Transverse colon (tissue), 4 donors: Measurements from ENCODE around the gene ARHGAP32. TPM values are rescaled to one million over a fixed set of nuclear protein-coding genes. Genes with fewer than 3 reads are reported as not detected.

ENCODE experiments used
- DNase-seq: peaks from one replicate; pipeline ENCODE4 v3.0.0-alpha.2; 2019
- H3K27ac ChIP-seq, 4 donors: fragments of 200-600 bp; sonication (generic); 2 replicates each; pipeline ENCODE4 v1.5.1; 2016 to 2018; ENCODE audit warnings: inconsistent platforms in 4 of 4
- H3K27me3 ChIP-seq: fragments of 200-600 bp; sonication (generic); 2 replicates; pipeline ENCODE4 v1.5.1; 2017; ENCODE audit warnings: inconsistent platforms
- H3K36me3 ChIP-seq, 4 donors: fragments of 200-600 bp; sonication (generic); 2 replicates each; pipeline ENCODE4 v1.5.1; 2017 to 2019; ENCODE audit warnings: inconsistent platforms in 4 of 4
- H3K4me1 ChIP-seq, 4 donors: fragments of 200-600 bp; sonication (generic); 2 replicates each; pipeline ENCODE4 v1.5.1; 2017 to 2020; ENCODE audit warnings: inconsistent platforms in 4 of 4
- H3K4me3 ChIP-seq, 4 donors: fragments of 200-600 bp; sonication (generic); 1 replicate in 1 of 4; 2 replicates in 3 of 4; pipeline versions ENCODE4 v1.5.1 to v1.6.1; 2017 to 2019; ENCODE audit warnings: inconsistent platforms in 4 of 4
- H3K9me3 ChIP-seq, 2 donors: fragments of 200-600 bp; sonication (generic); 2 replicates each; pipeline ENCODE4 v1.5.1; 2017 to 2019; ENCODE audit warnings: inconsistent platforms in 2 of 2
- EP300 ChIP-seq: sonication (generic); formaldehyde crosslinking; IDR thresholded peaks from one replicate; pipeline ENCODE4 v1.6.1; 2017; ENCODE audit warnings: antibody characterized with exemption, low read depth
- POLR2A ChIP-seq: fragments of 450-650 bp; IDR thresholded peaks from one replicate; pipeline ENCODE4 v1.6.1; 2016; ENCODE audit warnings: antibody characterized with exemption, mild to moderate bottlenecking, moderate library complexity
- POLR2AphosphoS5 ChIP-seq, 3 donors: sonication (generic); formaldehyde crosslinking; IDR thresholded peaks; one replicate each; pipeline ENCODE4 v1.6.1; 2016; ENCODE audit warnings: antibody characterized with exemption in 3 of 3
- WGBS, 2 donors: methylation state at CpG; one replicate each; pipeline ENCODE4 v1.1.5; 2018; ENCODE audit warnings: low coverage in 1 of 2; 5-methylcytosine and 5-hydroxymethylcytosine counted together
- in situ Hi-C, 4 donors: fragments of 200-750 bp; cut with MboI; loops; one replicate each; pipeline versions ENCODE4 v1.15.0 to v1.15.1; 2017; ENCODE audit warnings: low sequenced_read_pairs in 3 of 4, low pct_ligation_motif_present in 1 of 4, low pct_unique_long_range_greater_than_20kb in 1 of 4
- intact Hi-C: fragments of 100-400 bp; cut with DNase I; formaldehyde crosslinking; loops from one replicate; pipeline ENCODE4 v1.15.1; 2023; ENCODE audit warnings: low total_unique reads
- total RNA-seq, 4 donors: library from RNA; depleted of rRNA; stranded (reverse); fragments of >200 nt; gene quantifications; one replicate each; pipeline ENCODE4 v1.1.0, GENCODE V29; 2016
- TF ChIP-seq, protein P1 (sequence below), 5 experiments: fragments of 200-600 bp in 3 of 5; fragments of 450-650 bp in 2 of 5; sonication (generic) in 3 of 5; IDR thresholded peaks; 1 replicate in 2 of 5; 2 replicates in 3 of 5; pipeline ENCODE4 v1.5.1; 2016 to 2017; ENCODE audit warnings: antibody characterized with exemption in 5 of 5, inconsistent platforms in 3 of 5, mild to moderate bottlenecking in 2 of 5, moderate library complexity in 1 of 5

ARHGAP32 gene
- total RNA-seq, result 10 to 100 TPM; 66.9 to 86.9 (median 74.8) TPM

DNA sequence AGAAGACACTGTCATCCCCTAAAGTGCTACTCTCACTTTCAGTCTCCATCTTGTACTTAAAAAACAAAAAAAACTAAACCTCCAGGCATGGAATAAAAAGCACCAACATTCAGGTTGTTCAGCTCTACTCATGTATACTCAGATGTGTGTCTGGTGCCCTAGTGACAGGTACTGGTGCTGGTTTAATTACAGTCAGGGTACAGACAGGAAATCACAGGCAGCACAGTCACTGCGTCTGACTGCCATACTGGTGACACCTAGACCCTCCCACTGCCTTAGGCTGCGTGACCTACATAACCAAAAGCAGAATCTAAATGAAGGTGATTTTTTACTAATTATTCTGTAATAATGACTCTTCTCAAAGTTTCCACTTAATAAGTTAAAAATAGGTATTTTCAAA, at the start of gene ARHGAP32:
Gene ARHGAP32 (minus strand): TSS at position 176 of the 400 bp plus-strand sequence. CDS start 127 bp downstream, at position 49.
- H3K4me1 ChIP-seq, result peaks cover 12 to 46% (median 23%) of the 10 kb centered on the region in 4 donors
- peak; percentile 15 for DNase-seq
- WGBS, 2 donors, result 71 to 89% methylated on average over 1 to 2 of the region's 2 CpGs
- peak within 1 kb of the TSS in 3 of 4 donors; percentile 26 to 43 (median 27) for H3K27ac ChIP-seq
- no peak for TF ChIP-seq POLR2A
- no peak for TF ChIP-seq POLR2AphosphoS5 (IDR thresholded peaks at IDR 0.05)
- TF ChIP-seq EP300, result no peak
- TF ChIP-seq, protein P1, sequence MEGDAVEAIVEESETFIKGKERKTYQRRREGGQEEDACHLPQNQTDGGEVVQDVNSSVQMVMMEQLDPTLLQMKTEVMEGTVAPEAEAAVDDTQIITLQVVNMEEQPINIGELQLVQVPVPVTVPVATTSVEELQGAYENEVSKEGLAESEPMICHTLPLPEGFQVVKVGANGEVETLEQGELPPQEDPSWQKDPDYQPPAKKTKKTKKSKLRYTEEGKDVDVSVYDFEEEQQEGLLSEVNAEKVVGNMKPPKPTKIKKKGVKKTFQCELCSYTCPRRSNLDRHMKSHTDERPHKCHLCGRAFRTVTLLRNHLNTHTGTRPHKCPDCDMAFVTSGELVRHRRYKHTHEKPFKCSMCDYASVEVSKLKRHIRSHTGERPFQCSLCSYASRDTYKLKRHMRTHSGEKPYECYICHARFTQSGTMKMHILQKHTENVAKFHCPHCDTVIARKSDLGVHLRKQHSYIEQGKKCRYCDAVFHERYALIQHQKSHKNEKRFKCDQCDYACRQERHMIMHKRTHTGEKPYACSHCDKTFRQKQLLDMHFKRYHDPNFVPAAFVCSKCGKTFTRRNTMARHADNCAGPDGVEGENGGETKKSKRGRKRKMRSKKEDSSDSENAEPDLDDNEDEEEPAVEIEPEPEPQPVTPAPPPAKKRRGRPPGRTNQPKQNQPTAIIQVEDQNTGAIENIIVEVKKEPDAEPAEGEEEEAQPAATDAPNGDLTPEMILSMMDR (IDR thresholded peaks at IDR 0.05), result no peak
- H3K4me3 ChIP-seq, result no peak within 1 kb of the TSS
- H3K27me3 ChIP-seq, result no peaks in the 10 kb centered on the region
- no peaks in the 10 kb centered on the region for H3K9me3 ChIP-seq
- intact Hi-C loops (loop anchor here (5.0 kb wide), 1 partner anchor 600 kb away; no protein-coding TSS in a partner anchor), in situ Hi-C loops (no loop called here)
- no peaks in the 10 kb centered on the region for H3K36me3 ChIP-seq

DNA sequence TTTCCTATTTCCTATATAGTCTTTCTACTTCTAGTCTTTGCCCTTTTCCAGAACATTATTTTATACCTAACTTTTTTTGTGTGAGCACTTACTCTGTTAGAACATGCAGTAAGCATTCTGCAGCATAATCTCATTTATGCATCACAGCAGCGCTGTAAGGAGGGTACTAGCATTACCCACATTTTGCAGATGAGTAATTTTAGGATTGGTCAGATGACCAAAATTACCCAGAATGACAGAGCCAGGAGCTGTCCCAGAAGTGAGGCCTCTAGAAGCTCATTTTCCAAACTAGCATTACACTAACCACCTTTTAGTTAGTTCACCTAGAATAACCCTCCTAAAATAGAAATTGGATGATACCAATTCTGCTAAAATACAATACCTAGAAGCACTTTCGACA, 47.1 kb upstream of the ARHGAP32 start:
- in situ Hi-C loops, result no loop called here
- intact Hi-C loops, result no loop called here
- no peaks in the 10 kb centered on the region for H3K9me3 ChIP-seq

DNA sequence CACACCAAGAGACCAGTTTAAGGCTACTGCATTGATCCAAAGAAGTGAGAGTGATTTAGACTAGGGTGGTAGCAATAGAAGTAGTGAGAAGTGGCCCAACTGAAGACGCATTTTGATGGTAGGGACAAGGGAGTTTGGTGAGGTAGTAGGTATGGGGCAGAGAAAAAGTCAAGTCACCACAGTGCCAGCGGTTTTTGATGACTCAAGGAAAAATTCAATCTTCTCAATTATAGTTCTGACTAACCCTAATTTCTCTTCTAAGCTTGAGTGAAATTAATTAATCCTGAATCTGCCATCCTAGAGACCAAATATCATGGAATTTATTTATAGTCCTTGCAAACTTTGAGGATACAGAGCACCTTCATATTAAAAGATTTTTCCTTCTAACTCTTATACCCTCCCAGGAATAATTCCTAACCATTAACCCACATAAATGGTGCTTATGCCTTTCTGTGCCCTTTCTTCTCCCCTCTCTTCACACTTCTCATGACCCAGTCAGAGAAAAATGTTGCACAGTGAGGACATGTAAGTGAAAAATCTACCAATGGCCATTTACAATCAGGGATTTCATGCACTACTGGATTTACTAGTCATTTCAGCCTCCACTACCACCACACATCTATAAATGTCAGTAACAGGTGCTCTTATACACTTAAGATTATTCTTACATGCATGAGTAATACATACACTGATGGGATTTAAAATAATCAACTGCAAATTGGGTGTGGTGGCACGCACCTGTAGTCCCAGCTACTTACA, 45.9 kb upstream of the ARHGAP32 start:
- TF ChIP-seq, protein P1 (IDR thresholded peaks at IDR 0.05), result no peak
- TF ChIP-seq POLR2A, result no peak
- no peak for TF ChIP-seq POLR2AphosphoS5 (IDR thresholded peaks at IDR 0.05)
- TF ChIP-seq EP300, result no peak
- Histone ChIP-seq H3K4me1 (peaks cover 0 to 7% (median 0%) of the 10 kb centered on the region in 4 donors), H3K9me3 (no peaks in the 10 kb centered on the region), H3K27ac (no peak overlapping the region), H3K36me3 (no peaks in the 10 kb centered on the region), H3K27me3 (no peaks in the 10 kb centered on the region), H3K4me3 (no peak overlapping the region)
- 88 to 91% methylated on average over 1 to 3 of the region's 3 CpGs for WGBS, 2 donors
- intact Hi-C loops (no loop called here), in situ Hi-C loops (no loop called here)
- DNase-seq, result no peak

More for the DNA sequence above, 47.1 kb upstream of the ARHGAP32 start:
- no peak for TF ChIP-seq POLR2AphosphoS5 (IDR thresholded peaks at IDR 0.05)
- TF ChIP-seq, protein P1 (IDR thresholded peaks at IDR 0.05), result no peak
- no peak for TF ChIP-seq POLR2A
- no peak for TF ChIP-seq EP300
- DNase-seq, result no peak
- H3K4me1 ChIP-seq, result peaks cover 0 to 7% (median 0%) of the 10 kb centered on the region in 4 donors
- H3K27ac ChIP-seq, result no peak overlapping the region
- H3K36me3 ChIP-seq, result no peaks in the 10 kb centered on the region
- H3K4me3 ChIP-seq, result no peak overlapping the region
- H3K27me3 ChIP-seq, result no peaks in the 10 kb centered on the region
- WGBS, 2 donors, result 90 to 92% methylated on average over 2 of the region's 2 CpGs

DNA sequence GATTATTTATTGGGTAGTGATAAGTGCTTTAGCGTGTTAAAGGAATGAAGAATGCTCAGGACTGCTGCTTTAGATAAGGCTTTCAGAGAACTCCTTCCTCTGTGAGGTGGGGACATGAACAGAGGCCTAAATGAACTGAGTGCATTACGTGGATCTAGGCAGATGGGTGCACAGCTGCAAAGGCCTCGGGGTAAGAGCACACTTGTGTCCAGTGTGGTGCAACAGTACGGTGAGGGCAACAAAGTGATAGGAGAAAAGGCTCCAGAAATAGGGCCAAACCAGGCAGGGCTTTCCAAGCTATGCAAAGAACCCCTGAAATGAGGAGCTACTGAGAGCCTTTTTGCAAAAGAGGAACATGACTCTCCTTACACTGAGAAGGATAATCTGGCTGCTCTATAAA, 45.3 kb upstream of the ARHGAP32 start:
- Histone ChIP-seq H3K36me3 (no peaks in the 10 kb centered on the region), H3K27me3 (no peaks in the 10 kb centered on the region), H3K4me1 (peaks cover 0 to 7% (median 0%) of the 10 kb centered on the region in 4 donors), H3K9me3 (no peaks in the 10 kb centered on the region), H3K27ac (no peak overlapping the region), H3K4me3 (no peak overlapping the region)
- DNase-seq, result no peak
- TF ChIP-seq POLR2A (no peak), EP300 (no peak), POLR2AphosphoS5 (IDR thresholded peaks at IDR 0.05) (no peak)
- TF ChIP-seq, protein P1 (IDR thresholded peaks at IDR 0.05), result no peak
- in situ Hi-C loops, result no loop called here
- 88 to 89% methylated on average over 3 to 4 of the region's 4 CpGs for WGBS, 2 donors
- intact Hi-C loops, result no loop called here
